Measurements from ENCODE around the gene ZSCAN16. TPM values are rescaled to one million over a fixed set of nuclear protein-coding genes. Genes with fewer than 3 reads are reported as not detected.

Gene ZSCAN16
- total and polyA plus RNA-seq, 4 donors, result 4.4 to 7.3 (median 4.7) TPM

GRCh38 chr6:28167926-28168325 lies 43.5 kb downstream of the ZSCAN16 start:
- WGBS, 2 donors, result 57 to 77% methylated on average over 1 of the region's 1 CpG
- Histone ChIP-seq H3K36me3 (ENCODE audit: control insufficient read depth in 1 of 2, insufficient read depth in 2 of 2, low read length in 1 of 2) (no peaks in the 10 kb centered on the region), H3K27me3 (ENCODE audit: control insufficient read depth in 1 of 2, insufficient read depth in 2 of 2, low read length in 1 of 2) (no peaks in the 10 kb centered on the region), H3K9me3 (ENCODE audit: control insufficient read depth, low read length) (no peaks in the 10 kb centered on the region), H3K4me3 (ENCODE audit: low read length in 2 of 2) (no peak overlapping the region), H3K27ac (ENCODE audit: low read depth in 1 of 2, low read length in 2 of 2) (no peak overlapping the region), H3K4me1 (ENCODE audit: control insufficient read depth in 1 of 2, insufficient read depth in 2 of 2, low read length in 2 of 2) (no peaks in the 10 kb centered on the region)
- DNase-seq (no peak), ATAC-seq (ENCODE audit: low FRiP score) (no peak)
- intact Hi-C loops (cut with DNase I), result no loop called here

- Histone ChIP-seq H3K36me3 (ENCODE audit: control insufficient read depth in 1 of 2, insufficient read depth in 2 of 2, low read length in 1 of 2) (no peaks in the 10 kb centered on the region), H3K4me3 (ENCODE audit: low read length in 2 of 2) (no peak overlapping the region), H3K27ac (ENCODE audit: low read depth in 1 of 2, low read length in 2 of 2) (no peak overlapping the region), H3K27me3 (ENCODE audit: control insufficient read depth in 1 of 2, insufficient read depth in 2 of 2, low read length in 1 of 2) (no peaks in the 10 kb centered on the region), H3K4me1 (ENCODE audit: control insufficient read depth in 1 of 2, insufficient read depth in 2 of 2, low read length in 2 of 2) (no peaks in the 10 kb centered on the region), H3K9me3 (ENCODE audit: control insufficient read depth, low read length) (no peaks in the 10 kb centered on the region)
- 71 to 74% methylated on average over 2 of the region's 2 CpGs for WGBS, 2 donors
- DNase-seq, result no peak
- intact Hi-C loops (cut with DNase I), result no loop called here
- no peak for ATAC-seq (ENCODE audit: low FRiP score)
Measured at GRCh38 chr6:28171271-28171670, 46.9 kb downstream of the ZSCAN16 start.

GRCh38 chr6:28172006-28172405 lies 47.6 kb downstream of the ZSCAN16 start:
- Histone ChIP-seq H3K27ac (ENCODE audit: low read depth in 1 of 2, low read length in 2 of 2) (no peak overlapping the region), H3K4me3 (ENCODE audit: low read length in 2 of 2) (no peak overlapping the region), H3K27me3 (ENCODE audit: control insufficient read depth in 1 of 2, insufficient read depth in 2 of 2, low read length in 1 of 2) (no peaks in the 10 kb centered on the region), H3K9me3 (ENCODE audit: control insufficient read depth, low read length) (no peaks in the 10 kb centered on the region), H3K36me3 (ENCODE audit: control insufficient read depth in 1 of 2, insufficient read depth in 2 of 2, low read length in 1 of 2) (no peaks in the 10 kb centered on the region), H3K4me1 (ENCODE audit: control insufficient read depth in 1 of 2, insufficient read depth in 2 of 2, low read length in 2 of 2) (no peaks in the 10 kb centered on the region)
- intact Hi-C loops (cut with DNase I), result no loop called here
- no peak for ATAC-seq (ENCODE audit: low FRiP score)
- WGBS, 2 donors, result 84 to 89% methylated on average over 2 of the region's 2 CpGs
- DNase-seq, result no peak

GRCh38 chr6:28176373-28176772 lies 52.0 kb downstream of the ZSCAN16 start:
- intact Hi-C loops (cut with DNase I), result no loop called here

More at GRCh38 chr6:28176373-28176772, 52.0 kb downstream of the ZSCAN16 start:
- no peaks in the 10 kb centered on the region for H3K9me3 ChIP-seq (ENCODE audit: control insufficient read depth, low read length)
- no peaks in the 10 kb centered on the region for H3K36me3 ChIP-seq (ENCODE audit: control insufficient read depth in 1 of 2, insufficient read depth in 2 of 2, low read length in 1 of 2)
- no peak overlapping the region for H3K27ac ChIP-seq (ENCODE audit: low read depth in 1 of 2, low read length in 2 of 2)
- no peak overlapping the region for H3K4me3 ChIP-seq (ENCODE audit: low read length in 2 of 2)
- no peaks in the 10 kb centered on the region for H3K4me1 ChIP-seq (ENCODE audit: control insufficient read depth in 1 of 2, insufficient read depth in 2 of 2, low read length in 2 of 2)
- H3K27me3 ChIP-seq (ENCODE audit: control insufficient read depth in 1 of 2, insufficient read depth in 2 of 2, low read length in 1 of 2), result no peaks in the 10 kb centered on the region
- no peak for ATAC-seq (ENCODE audit: low FRiP score)
- 89 to 94% methylated on average over 1 of the region's 1 CpG for WGBS, 2 donors
- no peak for DNase-seq

Other genes starting within 250 kb of the ZSCAN16 start
- gene OR2B2, start 212.2 kb upstream of the ZSCAN16 start, total RNA-seq, result not detected
- gene OR2B2, start 212.2 kb upstream of the ZSCAN16 start, polyA plus RNA-seq, result not detected
- gene OR2B6, start 167.4 kb upstream of the ZSCAN16 start, total RNA-seq, result not detected
- gene OR2B6, start 167.4 kb upstream of the ZSCAN16 start, polyA plus RNA-seq, result not detected
- gene ZNF165, start 44.0 kb upstream of the ZSCAN16 start, total RNA-seq, result under 1 TPM; 0.24 to 0.42 TPM
- gene ZNF165, start 44.0 kb upstream of the ZSCAN16 start, polyA plus RNA-seq, result 1 to 10 TPM in 1 of 2 donors, under 1 TPM in 1; 0.61 to 2.1 TPM
- gene ZKSCAN8, start 17.3 kb downstream of the ZSCAN16 start, total RNA-seq, result 10 to 100 TPM; 20.7 to 31.8 TPM
- gene ZKSCAN8, start 17.3 kb downstream of the ZSCAN16 start, polyA plus RNA-seq, result 10 to 100 TPM in 1 of 2 donors, 1 to 10 TPM in 1; 2.3 to 12.5 TPM
- 10 to 100 TPM; 15.4 to 18.5 TPM for gene ZSCAN9, start 100.7 kb downstream of the ZSCAN16 start, total RNA-seq
- 10 to 100 TPM in 1 of 2 donors, 1 to 10 TPM in 1; 4.4 to 14.0 TPM for gene ZSCAN9, start 100.7 kb downstream of the ZSCAN16 start, polyA plus RNA-seq
- 1 to 10 TPM; 4.0 to 6.8 TPM for gene ZKSCAN4, start 127.7 kb downstream of the ZSCAN16 start, total RNA-seq
- 1 to 10 TPM; 2.5 to 3.6 TPM for gene ZKSCAN4, start 127.7 kb downstream of the ZSCAN16 start, polyA plus RNA-seq
- gene NKAPL, start 134.7 kb downstream of the ZSCAN16 start, total RNA-seq, result 1 to 10 TPM; 1.6 to 3.2 TPM
- 1 to 10 TPM; 1.9 to 4.3 TPM for gene NKAPL, start 134.7 kb downstream of the ZSCAN16 start, polyA plus RNA-seq
- 10 to 100 TPM; 15.7 to 22.8 TPM for gene ZSCAN26, start 142.5 kb downstream of the ZSCAN16 start, total RNA-seq
- 10 to 100 TPM; 15.9 to 16.1 TPM for gene ZSCAN26, start 142.5 kb downstream of the ZSCAN16 start, polyA plus RNA-seq
- 1 to 10 TPM; 6.2 to 6.7 TPM for gene PGBD1, start 157.0 kb downstream of the ZSCAN16 start, total RNA-seq
- 1 to 10 TPM; 3.5 to 7.2 TPM for gene PGBD1, start 157.0 kb downstream of the ZSCAN16 start, polyA plus RNA-seq
- gene ZSCAN31, start 211.5 kb downstream of the ZSCAN16 start, total RNA-seq, result 10 to 100 TPM in 1 of 2 donors, 1 to 10 TPM in 1; 8.3 to 10.9 TPM
- 1 to 10 TPM; 4.4 to 7.6 TPM for gene ZSCAN31, start 211.5 kb downstream of the ZSCAN16 start, polyA plus RNA-seq
- gene ZKSCAN3, start 225.3 kb downstream of the ZSCAN16 start, total RNA-seq, result 1 to 10 TPM; 4.2 to 8.6 TPM
- 1 to 10 TPM in 1 of 2 donors, under 1 TPM in 1; 0.50 to 2.7 TPM for gene ZKSCAN3, start 225.3 kb downstream of the ZSCAN16 start, polyA plus RNA-seq

Measured in aorta (tissue), 5 donors.